Ishikawa (cell line): ENCODE results near the gene CDH13.

Experiments
- CEBPB ChIP-seq: IDR thresholded peaks from 2 replicates; pipeline ENCODE4 v1.6.1; 2012
- CREB1 ChIP-seq: IDR thresholded peaks from 2 replicates; pipeline ENCODE4 v1.6.1; 2012; ENCODE audit warnings: low read depth
- EGR1 ChIP-seq: IDR thresholded peaks from 2 replicates; pipeline ENCODE4 v1.6.1; 2012
- EP300 ChIP-seq: IDR thresholded peaks from 2 replicates; pipeline ENCODE4 v1.6.1; 2012; ENCODE audit warnings: borderline replicate concordance
- FOXM1 ChIP-seq: IDR thresholded peaks from 2 replicates; pipeline ENCODE4 v1.6.1; 2012; ENCODE audit warnings: low read depth, borderline replicate concordance
- NFIC ChIP-seq: IDR thresholded peaks from 2 replicates; pipeline ENCODE4 v1.6.1; 2012
- RAD21 ChIP-seq: IDR thresholded peaks from 2 replicates; pipeline ENCODE4 v1.6.1; 2012; ENCODE audit warnings: low read depth
- REST ChIP-seq: IDR thresholded peaks from 2 replicates; pipeline ENCODE4 v1.6.1; 2012; ENCODE audit warnings: low read depth, mild to moderate bottlenecking
- TAF1 ChIP-seq: IDR thresholded peaks from 2 replicates; pipeline ENCODE4 v1.6.1; 2012; ENCODE audit warnings: low read depth, mild to moderate bottlenecking
- TCF12 ChIP-seq: IDR thresholded peaks from 2 replicates; pipeline ENCODE4 v1.6.1; 2012; ENCODE audit warnings: low read depth
- TEAD4 ChIP-seq: IDR thresholded peaks from 2 replicates; pipeline ENCODE4 v1.6.1; 2012
- YY1 ChIP-seq: IDR thresholded peaks from 2 replicates; pipeline ENCODE4 v1.6.1; 2012; ENCODE audit warnings: low read depth
- ZBTB7A ChIP-seq: IDR thresholded peaks from 2 replicates; pipeline ENCODE4 v1.6.1; 2012; ENCODE audit warnings: low read depth
- TF ChIP-seq, protein P1 (sequence below): IDR thresholded peaks from 2 replicates; pipeline ENCODE4 v1.6.1; 2012
- TF ChIP-seq, protein P2 (sequence below): IDR thresholded peaks from 2 replicates; pipeline ENCODE4 v1.6.1; 2012

CDH13 gene

GRCh38 chr16:83648347-83648746, 1021.6 kb downstream of the CDH13 start:
- TF ChIP-seq RAD21 = no peak
- no peak for TF ChIP-seq ZBTB7A
- TF ChIP-seq, protein P1, sequence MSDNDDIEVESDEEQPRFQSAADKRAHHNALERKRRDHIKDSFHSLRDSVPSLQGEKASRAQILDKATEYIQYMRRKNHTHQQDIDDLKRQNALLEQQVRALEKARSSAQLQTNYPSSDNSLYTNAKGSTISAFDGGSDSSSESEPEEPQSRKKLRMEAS = no peak

- TF ChIP-seq CEBPB = no peak
- no peak for TF ChIP-seq ZBTB7A
- TF ChIP-seq REST = no peak
- TF ChIP-seq, protein P2, sequence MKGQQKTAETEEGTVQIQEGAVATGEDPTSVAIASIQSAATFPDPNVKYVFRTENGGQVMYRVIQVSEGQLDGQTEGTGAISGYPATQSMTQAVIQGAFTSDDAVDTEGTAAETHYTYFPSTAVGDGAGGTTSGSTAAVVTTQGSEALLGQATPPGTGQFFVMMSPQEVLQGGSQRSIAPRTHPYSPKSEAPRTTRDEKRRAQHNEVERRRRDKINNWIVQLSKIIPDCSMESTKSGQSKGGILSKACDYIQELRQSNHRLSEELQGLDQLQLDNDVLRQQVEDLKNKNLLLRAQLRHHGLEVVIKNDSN = no peak
- TF ChIP-seq, protein P1 = no peak
- no peak for TF ChIP-seq EP300
- no peak for TF ChIP-seq TAF1
- TF ChIP-seq FOXM1 = no peak
- no peak for TF ChIP-seq CREB1
Observed at GRCh38 chr16:83651871-83652270, 1025.1 kb downstream of the CDH13 start.

- TF ChIP-seq CEBPB = peak; percentile 68; the same call in 1 of the 2 replicates
- no peak for TF ChIP-seq NFIC
Observed at GRCh38 chr16:83652943-83653342, 1026.2 kb downstream of the CDH13 start.

GRCh38 chr16:83653785-83654184, 1027.0 kb downstream of the CDH13 start:
- TF ChIP-seq EP300 (no peak), EGR1 (no peak), TEAD4 (no peak), ZBTB7A (no peak), CREB1 (no peak), TAF1 (no peak), RAD21 (no peak), TCF12 (no peak), FOXM1 (no peak), YY1 (no peak), CEBPB (no peak), NFIC (no peak), REST (no peak)
- TF ChIP-seq, protein P1 = no peak
- TF ChIP-seq, protein P2 = no peak

DNA sequence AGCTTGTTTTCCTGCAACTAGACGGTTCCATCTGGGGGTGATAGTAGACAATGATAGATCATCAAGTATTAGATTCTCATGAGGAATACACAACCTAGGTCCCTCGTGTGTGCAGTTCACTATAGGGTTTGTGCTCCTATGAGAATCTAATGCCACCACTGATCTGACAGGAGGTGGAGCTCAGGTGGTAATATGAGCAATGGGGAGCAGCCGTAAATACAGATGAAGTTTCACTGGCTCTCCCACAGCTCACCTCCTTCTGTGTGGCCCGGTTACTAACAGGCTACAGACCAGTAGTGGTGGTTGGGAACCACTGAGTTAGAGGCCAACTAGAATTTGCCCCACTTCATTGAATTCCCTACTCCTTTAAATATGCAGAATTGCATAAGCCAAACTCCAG, 1033.5 kb downstream of the CDH13 start:
- no peak for TF ChIP-seq FOXM1
- TF ChIP-seq TCF12 = no peak
- no peak for TF ChIP-seq ZBTB7A

GRCh38 chr16:83661656-83662055, 1034.9 kb downstream of the CDH13 start:
- TF ChIP-seq, protein P1 = no peak
- TF ChIP-seq REST (no peak), TEAD4 (no peak), ZBTB7A (no peak), CEBPB (no peak), EGR1 (no peak), FOXM1 (no peak), TCF12 (no peak), NFIC (no peak), EP300 (no peak), RAD21 (no peak), CREB1 (no peak), TAF1 (no peak), YY1 (no peak)
- TF ChIP-seq, protein P2 = no peak
